DMS53 treated with DMSO at 0.1 percent for 48 hours (cell line): ENCODE data around the gene INTS1.

Source experiments
- DNase-seq: peaks from one replicate; lab custom pipeline; 2025; ENCODE audit not compliant: unreplicated experiment; lab: John Stamatoyannopoulos, UW

The INTS1 gene

DNA sequence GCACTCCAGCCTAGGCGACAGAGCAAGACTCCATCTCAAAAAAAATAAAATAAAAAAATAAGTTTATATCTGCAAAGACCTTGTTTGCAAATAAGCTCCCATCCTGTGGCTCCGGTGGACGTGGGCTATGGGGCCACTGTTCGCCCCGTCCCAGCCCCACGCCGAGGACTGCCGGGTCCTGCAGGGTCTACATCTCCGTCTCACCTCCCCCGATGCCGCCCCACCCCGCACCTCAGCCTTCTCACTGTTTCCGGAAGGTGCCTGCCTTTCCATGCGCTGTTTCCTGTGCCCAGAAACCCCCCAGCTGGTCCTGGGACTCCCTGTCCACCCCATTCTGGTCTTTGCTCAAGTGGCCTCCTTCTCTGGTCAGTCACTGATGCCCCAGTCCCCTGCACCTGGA lies 5.0 kb upstream of the INTS1 start:
- no peak for DNase-seq

DNA sequence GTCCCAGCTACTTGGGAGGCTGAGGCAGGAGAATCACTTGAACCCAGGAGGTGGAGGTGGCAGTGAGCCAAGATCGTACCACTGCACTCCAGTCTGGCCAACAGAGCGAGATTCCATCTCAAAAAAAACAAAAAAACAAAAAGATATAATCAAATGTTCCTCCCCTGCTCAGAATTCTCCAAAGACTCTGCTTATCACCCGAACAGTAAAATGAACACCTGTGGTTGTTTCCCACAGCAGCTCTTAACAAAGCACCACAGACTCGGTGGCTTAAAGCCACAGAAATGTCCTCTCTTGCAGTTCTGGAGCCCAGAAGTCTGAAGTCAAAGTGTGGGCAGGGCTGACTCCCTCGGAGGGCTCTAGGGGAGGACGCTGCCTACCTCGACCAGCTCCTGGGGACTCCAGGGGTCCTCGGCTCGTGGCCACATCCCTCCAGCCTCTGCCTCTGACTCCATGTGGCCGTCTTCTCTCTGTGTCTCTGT lies 4.1 kb upstream of the INTS1 start:
- DNase-seq, result no peak

DNA sequence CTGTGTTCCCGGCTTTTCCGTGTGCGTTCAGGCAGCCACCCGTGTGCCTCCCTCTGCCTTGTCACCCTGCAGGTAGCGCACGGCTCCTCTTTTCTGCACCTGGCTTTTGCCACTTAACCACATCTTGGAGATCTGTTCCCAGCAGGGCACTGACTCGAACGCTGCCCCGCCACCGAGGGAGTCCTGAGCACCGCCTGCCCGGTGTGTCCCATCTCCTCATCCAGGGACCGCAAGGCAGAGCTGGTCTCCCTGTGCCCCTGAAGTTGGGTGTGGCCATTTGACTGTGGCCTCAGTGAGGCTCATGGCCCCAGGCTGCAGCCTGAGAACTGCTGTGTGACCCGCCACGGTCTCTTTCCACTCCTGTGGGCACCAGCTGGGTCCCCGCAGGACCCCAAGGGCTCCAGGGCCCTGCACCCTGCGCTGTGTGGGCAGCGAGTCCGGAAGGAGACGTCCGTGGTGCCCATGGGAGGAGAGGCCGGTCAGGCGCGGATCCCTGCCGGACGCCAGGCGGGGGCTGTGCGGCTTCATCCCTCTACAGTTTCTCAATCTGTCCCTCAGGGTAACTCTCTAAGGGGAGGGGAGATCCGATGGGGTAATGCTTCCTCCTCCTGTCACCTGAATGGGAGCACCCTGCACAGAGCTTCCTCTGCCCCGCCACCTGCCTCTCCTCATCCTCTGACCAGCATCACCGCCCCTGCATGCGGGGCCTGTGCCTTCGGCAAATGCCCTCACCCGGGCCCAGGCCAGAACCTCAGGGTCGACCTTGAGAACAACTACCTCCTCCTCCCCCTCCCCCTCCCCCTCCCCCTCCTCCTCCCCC lies 1.8 kb upstream of the INTS1 start:
- DNase-seq, result peak; percentile 65

DNA sequence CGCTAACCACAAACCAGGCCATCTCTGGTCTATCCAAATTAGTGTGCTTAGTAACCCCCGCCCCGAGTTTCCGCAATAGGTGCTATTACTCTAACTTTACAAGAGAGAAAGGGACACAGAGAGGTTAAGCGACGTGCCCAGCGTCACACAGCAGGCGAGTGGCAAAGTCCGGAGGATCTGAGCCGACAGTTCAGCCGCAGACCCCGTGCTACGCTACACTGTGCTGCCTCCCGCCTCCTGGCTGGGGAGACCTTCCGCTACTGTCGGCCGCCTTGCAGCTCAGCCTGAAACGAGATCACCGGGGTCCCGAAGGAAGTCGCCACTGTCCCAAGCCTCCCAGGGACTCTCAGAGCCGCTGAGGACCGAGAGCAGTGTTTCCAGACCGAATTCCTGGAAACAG lies 799 bp downstream of the INTS1 start:
- DNase-seq, result no peak

DNA sequence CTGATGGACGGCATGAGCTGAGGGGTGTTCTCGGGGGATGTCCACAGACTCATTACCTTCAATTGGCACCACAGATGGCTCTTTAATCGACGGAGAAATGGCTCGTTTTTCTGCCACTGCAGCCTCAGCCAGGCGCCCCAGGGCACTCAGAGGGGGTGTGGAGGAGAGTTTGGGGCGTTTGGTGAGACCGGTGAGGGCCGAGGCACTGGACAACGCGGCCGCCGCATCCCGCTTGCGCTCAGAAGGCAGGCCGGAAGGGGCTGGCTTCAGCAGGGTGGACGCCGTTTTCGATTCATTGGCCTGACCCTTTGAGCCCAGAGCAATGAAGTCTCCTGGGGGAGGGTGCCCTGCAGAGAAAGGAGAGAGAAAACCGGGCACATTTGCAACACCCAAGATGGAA lies 1.3 kb downstream of the INTS1 start:
- no peak for DNase-seq

DNA sequence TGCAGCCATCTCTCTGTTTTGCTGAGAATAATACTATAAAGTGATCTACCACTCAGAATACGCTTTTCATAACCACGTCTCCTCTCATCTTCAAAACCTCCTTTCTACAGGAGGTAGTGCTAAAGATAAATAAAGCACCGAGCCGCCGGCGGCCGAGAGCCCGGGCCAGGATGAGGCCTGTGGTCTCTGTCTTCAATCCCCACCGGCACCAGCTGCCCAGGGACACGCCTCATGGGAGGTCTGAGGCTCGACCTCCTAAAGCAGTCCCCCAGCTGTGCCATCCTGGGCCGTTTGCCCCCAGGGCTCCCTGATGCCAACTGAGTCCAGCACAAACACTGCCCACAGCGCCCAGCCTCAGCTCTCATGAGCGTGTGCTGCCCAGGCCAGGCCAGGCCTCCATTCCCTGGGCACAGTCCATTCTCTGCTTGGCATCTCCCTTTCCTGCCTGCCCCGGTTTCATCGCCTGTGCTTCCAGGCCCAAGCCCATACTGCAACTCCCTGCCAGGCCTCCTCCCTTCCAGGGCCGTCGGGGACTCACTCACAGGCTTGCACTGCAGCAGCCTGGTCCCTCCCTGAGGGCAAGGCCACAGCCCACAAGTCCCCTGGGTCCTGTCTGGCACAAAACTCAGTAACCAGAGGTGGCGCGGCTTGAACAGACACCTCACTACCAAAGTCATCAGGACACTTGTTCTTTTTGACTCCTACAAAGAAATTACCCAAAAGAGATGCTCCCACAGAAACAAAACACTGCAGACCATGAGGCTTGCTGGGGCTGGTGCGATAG lies 2.5 kb downstream of the INTS1 start:
- DNase-seq, result no peak

DNA sequence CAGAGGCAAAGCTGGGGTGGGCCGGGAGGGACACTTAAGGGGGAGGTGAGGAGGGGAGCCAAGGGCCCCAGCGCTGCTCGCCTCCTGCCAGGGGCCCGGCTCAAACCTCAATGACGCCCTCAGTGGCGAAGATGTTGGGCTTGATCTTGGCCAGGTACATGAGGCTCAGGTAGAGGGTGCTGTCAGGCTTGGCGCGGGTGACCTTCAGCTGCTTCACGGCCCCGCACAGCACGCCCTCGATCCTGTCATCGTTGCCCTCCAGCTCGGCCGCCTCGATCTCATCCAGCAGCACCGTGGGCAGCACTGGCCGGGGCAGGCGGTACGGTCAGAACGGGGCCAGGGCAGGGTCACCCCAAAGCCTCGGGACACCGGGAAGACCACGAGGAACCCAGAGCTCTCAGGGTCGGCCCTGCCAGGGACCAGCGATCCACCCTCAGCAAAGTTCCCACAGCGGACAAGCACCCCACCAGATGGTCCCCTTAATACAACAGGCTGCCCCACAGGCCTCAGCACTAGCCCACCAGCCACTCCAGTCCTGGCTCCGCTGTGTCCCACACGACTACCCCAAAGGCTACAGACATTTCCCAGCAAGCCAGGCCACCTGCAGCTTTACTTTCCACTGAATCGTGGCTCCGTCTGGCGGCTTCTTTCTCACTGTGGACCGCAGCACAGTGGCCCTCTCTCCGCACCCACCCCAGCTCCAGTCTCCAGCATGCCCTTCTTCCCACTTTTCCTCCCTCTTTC lies 4.0 kb downstream of the INTS1 start:
- DNase-seq, result no peak

DNA sequence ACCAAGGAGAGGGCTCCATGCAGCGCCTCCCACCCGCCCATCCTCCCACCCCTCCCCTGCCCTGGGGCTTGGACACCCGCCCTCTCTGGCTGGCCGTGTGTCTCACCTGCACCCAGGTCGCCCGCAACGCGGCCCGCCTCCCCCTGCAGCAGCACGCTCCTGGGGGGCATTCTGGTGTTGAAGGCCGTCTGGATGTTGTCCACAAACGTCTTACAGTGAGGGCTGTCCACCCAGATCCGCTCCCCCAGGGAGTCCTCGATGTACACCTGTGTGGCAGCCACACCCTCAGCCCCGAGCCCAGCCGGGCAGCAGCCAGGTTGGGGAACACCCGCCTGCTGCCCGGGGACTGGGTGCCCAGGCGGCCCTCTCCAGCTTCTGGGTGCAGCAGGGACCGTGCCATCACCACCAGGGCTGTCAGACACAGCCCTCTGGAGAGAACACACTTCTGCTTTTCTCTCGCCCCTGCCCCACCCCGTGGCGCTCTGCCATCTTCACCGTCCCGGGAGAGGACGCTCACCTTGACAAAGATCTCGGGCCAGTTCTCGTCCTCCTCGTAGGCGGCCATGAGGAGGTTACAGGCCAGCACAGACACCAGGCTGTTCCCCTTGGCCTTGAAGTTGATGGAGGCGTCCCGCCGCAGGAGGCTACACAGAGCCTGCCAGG lies 4.7 kb downstream of the INTS1 start:
- no peak for DNase-seq

DNA sequence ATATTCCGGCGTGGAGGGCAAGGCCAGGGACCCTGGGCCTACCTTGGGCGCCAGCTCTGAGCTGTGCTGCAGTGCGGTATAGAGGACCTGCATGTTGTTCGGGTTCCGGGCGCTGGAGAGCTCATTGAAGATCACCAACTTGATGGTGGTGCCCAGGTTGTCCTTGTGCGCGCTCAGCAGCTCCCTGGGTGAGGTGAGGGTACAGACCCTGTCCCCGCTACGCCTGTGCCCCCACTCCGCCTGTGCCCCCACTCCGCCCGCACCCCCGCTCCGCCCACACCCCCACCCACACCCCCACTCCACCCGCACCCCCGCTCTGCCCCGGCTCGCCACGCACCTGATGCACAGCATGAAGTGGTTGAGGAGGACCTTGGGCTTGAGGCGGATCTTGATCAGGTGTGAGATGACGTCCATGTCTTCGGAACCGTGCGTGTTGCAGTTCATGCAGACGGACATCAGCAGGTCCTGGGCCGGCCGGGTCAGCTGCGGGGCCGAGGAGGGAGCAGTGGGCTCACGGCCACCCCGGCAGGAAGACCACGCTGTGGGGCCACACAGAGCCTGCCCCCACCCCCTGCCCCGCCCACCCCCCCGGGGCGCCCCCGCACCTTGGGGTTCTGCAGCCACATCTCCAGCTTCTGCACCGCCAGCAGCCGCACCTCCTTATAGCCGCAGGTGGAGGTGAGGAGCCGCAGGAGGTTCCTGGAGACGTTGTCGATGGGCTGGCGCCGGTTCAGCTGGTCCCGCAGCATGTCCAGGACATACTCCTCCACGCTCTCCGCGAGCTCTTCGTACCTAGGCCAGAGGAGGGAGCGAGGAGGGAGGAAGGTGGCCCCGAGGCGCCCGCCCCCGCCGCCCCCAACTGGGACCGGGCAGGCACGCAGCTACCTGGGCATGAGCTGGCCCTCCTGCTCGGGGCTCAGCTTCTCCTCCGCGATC lies 5.6 kb downstream of the INTS1 start:
- DNase-seq, result no peak

DNA sequence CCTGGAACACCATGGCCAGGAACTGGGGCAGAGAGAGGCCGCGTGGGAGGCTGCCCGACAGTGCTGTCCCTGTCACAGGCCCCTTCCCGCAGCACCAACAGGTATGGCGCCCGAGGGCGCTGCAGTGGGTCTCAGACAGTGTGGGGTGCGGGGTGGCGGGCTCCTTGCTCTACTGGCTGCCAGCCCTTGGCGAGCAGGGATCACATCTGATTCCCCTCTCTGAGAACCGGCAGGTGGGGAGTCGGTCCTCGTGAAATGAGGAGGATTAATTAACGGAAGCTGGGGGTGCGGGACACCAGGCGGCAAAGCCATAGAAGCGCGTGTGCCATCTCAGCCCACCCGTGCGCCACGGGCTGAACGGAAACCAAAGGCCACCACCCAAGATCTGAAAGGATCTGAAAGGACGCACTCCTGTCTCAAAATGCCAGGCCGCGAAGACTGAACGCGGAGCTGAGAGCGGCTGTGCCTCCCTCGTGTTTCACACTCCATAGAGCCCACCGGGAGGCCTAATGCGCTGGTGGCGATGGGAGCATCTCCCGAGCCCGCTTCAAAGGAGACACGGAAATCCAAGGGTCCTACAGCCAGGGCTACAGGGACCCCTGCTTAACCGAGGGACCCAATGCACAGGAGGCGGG lies 6.8 kb downstream of the INTS1 start:
- no peak for DNase-seq

DNA sequence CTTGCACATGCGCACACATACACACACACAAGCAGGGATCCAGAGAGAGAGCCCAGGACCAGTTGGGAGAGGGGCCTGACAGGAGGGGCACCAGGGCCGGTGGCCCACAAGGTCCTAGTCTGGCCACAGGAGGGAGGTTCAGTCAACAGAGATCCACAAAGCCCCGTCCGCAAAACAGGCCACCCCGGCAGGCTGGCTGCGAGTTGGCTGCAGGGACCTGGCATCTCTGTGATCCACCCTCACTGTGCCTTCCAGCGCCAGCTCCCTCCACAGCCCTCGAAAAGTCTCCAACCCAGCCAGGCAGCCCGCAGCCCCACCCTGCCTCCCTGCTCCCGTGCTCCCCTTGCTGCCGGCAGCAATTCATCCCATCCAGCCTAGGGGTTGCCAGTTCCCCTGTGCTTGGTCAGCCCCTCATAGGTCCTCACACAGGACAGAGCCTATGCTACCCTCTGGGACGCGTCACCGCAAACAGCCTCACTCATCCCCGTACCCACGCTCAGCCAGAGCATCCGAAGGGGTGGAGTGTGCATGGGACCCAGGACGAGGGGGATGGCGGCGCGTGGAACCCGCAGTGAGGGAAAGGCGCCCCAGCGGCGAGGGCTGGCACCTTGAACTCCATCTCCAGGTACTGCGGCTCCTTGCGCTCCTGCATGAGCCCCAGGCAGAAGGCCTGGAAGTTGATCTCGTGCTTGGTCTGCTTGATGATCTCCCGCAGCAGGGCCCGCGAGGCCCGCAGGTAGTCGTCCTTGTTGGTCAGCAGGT lies 7.5 kb downstream of the INTS1 start:
- DNase-seq, result no peak

DNA sequence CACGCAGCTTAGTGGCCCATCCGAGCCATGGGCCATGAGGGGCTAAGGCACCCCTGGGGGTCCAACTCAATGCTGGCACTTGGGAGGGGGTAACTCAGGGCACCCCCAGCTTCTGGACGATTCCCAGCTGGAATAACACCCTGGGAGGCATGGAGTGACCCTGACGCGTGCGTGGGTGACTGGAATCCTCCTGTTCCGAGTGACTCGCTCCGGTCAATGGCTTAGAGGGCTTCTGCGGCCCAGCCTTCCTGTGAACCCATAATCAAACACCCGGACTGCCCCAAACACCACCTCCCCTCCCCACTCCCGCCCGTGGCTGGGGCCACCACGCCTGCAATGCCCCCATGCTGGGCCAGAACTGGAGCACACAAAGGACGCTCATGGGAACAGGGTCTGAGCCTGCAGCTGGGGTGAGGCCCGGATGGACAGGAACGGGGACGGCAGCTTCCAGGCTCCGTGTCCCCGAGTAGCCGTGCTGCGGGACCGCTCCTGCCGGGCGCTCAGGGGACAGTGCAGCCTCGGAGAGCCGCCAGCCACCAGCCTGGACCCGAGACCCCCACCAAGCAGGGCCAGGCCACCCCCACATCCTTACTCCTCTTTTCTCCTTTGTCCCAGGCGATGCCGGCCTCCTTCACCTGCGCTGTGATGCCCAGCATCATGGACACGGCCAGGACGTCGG lies 8.5 kb downstream of the INTS1 start:
- DNase-seq, result no peak

DNA sequence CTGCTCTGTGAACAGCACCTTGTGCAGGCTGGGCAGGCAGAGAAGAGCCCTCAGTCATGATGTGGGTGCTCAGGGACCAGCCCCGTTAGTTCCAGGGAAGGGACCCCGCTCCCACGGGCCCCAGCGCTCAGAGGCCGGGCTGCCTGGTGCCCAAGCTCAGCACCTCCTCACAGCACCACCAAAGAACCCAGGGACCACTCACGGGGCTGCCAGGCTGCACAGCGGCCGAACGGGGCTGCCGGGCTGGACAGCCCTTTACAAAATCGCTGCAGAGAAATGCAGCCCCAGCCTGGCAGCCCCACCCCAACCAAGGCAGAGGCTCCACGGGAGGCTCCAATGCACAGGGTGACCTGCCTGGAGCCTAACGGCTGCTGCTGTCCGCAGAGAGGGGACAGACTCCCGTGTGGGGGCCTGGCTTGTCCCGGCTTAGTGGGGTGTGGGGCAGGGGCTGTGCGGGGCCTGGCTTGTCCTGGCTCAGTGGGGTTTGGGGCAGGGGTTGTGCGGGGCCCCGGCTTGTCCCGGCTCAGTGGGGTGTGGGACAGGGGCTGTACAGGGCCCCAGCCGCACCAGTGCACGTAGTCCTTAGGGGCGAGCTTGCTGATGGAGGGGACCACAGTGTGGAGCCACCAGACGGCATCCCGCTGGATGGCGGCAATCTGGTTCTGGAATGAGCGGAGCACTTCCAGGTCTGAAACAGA lies 9.2 kb downstream of the INTS1 start:
- DNase-seq, result no peak

DNA sequence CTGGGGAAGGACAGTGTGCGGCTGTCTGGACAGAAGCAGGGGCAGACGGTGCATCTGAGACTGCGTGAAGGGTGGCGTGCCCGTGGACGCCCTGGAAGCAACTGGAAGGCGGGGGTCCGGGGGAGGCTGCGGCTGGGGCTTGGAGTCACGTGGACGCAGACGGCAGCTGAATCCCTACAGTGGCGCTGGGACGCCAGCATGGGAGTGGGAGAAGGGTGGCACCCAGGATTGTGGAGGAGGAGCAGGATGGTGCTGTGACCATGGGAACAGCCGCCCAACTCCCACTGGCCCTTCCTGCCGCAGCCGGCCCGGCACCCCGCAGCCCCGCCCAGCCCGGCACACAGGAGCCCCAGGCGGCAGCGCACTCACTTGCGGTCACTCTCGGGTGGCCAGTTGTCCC lies 9.7 kb downstream of the INTS1 start:
- no peak for DNase-seq

DNA sequence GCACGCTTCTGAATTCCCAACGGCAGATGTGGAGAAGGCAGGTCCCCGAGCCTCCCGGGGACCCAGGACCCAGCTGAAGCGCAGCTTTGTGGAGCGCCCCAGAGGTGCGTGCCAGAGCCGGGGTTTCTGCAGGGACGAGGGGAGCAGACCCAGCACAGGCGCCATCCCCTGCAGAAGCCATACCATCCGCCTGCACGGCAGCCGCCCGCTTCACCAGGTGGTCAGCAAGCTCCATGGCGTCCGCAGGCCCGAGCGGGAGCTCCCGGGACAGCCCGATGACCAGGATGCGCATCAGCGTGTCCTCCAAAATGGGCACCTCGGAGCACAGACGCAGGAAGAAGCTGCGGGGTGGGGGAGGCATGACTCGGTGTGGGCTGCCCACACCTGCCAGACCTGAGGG lies 10.6 kb downstream of the INTS1 start:
- DNase-seq, result no peak

DNA sequence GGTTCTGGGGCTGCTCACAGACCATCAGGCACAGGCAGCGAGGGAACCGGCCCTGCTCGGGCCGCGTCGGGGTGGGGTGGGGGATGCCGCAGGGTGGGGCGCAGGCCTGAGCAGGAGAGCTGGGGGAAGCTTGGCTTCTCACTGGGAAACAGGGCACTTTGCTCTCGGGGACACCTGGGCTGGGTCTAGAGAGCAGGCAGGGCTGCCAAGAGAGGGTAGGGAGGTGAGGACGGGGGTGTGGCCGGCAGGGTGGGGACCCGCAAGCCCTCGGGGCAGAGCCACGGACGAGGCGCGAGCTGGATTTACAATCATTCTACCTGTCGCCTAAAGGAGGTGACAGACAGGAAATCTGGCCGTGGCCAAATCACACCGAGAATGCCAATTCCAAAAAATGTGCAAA lies 11.1 kb downstream of the INTS1 start:
- DNase-seq, result no peak

DNA sequence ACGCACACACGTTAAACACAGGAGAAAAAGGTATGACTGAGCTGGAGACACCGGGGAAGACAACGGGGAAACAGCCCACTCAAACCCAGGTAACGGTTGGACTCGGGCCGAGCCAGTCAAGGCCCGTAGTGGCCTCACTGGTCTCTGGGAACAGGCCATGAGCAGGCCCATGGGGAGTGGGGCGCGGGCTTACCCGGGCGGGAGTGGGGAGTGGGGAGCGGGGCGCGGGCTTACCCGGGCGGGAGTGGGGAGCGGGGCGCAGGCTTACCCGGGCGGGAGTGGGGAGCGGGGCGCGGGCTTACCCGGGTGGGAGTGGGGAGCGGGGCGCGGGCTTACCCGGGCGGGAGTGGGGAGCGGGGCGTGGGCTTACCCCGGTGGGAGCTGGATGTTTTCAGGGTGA lies 11.5 kb downstream of the INTS1 start:
- DNase-seq, result no peak

DNA sequence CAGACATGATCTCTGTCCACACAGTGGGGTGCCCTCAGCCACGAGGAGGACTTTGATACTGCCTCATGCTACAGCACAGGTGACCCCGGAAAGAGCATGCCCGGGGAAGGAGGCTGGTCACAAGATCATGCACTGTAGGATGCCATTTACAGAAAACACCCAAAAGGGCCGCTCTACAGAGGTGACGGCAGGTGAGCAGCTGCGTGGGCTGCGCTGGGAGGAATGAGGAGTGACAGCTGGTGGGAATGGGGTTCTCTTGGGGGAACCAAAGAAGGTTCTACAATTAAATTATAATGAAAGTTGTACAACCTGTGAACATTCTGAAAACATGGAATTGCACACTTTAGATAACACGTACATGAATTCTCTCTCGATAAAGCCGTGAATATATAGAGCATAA lies 12.0 kb downstream of the INTS1 start:
- no peak for DNase-seq
